ENCODE data around the gene IL22RA2.

DNA sequence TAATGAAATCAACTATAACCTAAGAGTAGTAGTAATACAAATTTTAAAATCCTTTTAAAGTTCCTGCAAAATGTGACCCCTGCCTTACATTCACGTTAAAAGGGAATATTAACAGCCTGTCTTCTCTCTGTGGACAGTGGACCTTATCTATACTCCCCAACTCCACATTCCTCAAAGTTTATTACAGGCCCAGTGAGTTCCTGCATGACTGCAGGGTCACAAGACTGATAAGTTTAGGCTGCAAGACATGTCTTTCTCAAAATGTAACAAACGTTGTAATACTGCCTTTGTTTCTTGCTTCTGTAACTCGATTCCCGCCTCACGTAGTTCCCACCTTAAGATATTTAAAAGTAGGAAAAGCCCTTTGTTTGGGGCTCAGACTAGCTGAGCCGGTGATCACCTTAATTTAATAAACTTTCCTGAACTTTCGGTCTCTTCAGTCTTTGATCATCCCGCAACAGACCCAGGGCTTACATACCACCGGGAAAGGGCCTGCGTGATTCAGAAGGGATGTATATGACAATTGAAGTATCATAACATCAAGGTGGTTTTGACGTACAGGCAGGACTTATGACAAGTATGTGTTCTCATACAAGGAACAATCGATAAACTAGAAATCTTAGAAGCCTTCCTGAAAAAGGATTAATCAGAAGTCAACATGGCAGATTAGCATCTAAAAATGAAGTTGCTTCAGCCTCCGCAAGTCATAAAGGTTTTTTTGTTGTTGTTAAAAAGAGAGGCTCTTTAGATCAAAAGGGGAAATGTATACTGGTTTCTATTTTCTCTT, 3.0 kb downstream of the IL22RA2 start:
- TF ChIP-seq, protein P1, sequence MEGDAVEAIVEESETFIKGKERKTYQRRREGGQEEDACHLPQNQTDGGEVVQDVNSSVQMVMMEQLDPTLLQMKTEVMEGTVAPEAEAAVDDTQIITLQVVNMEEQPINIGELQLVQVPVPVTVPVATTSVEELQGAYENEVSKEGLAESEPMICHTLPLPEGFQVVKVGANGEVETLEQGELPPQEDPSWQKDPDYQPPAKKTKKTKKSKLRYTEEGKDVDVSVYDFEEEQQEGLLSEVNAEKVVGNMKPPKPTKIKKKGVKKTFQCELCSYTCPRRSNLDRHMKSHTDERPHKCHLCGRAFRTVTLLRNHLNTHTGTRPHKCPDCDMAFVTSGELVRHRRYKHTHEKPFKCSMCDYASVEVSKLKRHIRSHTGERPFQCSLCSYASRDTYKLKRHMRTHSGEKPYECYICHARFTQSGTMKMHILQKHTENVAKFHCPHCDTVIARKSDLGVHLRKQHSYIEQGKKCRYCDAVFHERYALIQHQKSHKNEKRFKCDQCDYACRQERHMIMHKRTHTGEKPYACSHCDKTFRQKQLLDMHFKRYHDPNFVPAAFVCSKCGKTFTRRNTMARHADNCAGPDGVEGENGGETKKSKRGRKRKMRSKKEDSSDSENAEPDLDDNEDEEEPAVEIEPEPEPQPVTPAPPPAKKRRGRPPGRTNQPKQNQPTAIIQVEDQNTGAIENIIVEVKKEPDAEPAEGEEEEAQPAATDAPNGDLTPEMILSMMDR (IDR thresholded peaks at IDR 0.05), result no peak
- TF ChIP-seq POLR2AphosphoS5 (IDR thresholded peaks at IDR 0.05; ENCODE audit: insufficient read depth in 1 of 2, low read depth in 1 of 2), result no peak
- no peak for TF ChIP-seq POLR2A (IDR thresholded peaks at IDR 0.05)
